Loucy (cell line): ENCODE measurements around the gene CCR4.
"Not testable (repeated sequence)": the region's sequence is repeated elsewhere in the genome, so short reads cannot be mapped to it uniquely, and the experiment has no call there.

Source experiments
- H2AFZ ChIP-seq: fragments of 200-600 bp; sonication (generic); 2 replicates; pipeline ENCODE4 v1.6.0; 2016; ENCODE audit warnings: antibody characterized with exemption, mild to moderate bottlenecking, low read length, moderate library complexity
- H3F3A ChIP-seq: fragments of 200-600 bp; 2 replicates; pipeline ENCODE4 v1.6.0; 2016; ENCODE audit warnings: antibody characterized with exemption, low read depth, mild to moderate bottlenecking
- H3K27me3 ChIP-seq: fragments of 200-600 bp; sonication (generic); 2 replicates; pipeline ENCODE4 v1.6.1; 2014; ENCODE audit warnings: low read length, mild to moderate bottlenecking; ENCODE audit not compliant: insufficient read depth, poor library complexity, severe bottlenecking
- H3K36me3 ChIP-seq: fragments of 200-600 bp; sonication (generic); 2 replicates; pipeline ENCODE4 v1.6.1; 2016; ENCODE audit warnings: low read length; ENCODE audit not compliant: insufficient read depth
- H3K4me1 ChIP-seq: fragments of 200-600 bp; sonication (generic); 2 replicates; pipeline ENCODE4 v1.5.1; 2014; ENCODE audit warnings: low read length, mild to moderate bottlenecking; ENCODE audit not compliant: insufficient read depth, poor library complexity, severe bottlenecking
- H3K4me2 ChIP-seq: fragments of 200-600 bp; sonication (generic); 2 replicates; pipeline ENCODE4 v1.6.0; 2014; ENCODE audit warnings: antibody characterized with exemption, low read length, low read depth, mild to moderate bottlenecking; ENCODE audit not compliant: poor library complexity, severe bottlenecking
- H3K4me3 ChIP-seq: fragments of 200-600 bp; sonication (generic); 2 replicates; pipeline ENCODE4 v1.5.1; 2014; ENCODE audit warnings: low read length, mild to moderate bottlenecking, mixed read lengths; ENCODE audit not compliant: poor library complexity, severe bottlenecking
- H3K79me2 ChIP-seq: fragments of 200-600 bp; sonication (generic); 2 replicates; pipeline ENCODE4 v1.6.1; 2014; ENCODE audit warnings: low read length; ENCODE audit not compliant: insufficient read depth
- H3K9ac ChIP-seq: fragments of 200-600 bp; sonication (generic); 2 replicates; pipeline ENCODE4 v1.6.0; 2014; ENCODE audit warnings: mild to moderate bottlenecking, low read depth, low read length, moderate library complexity; ENCODE audit not compliant: poor library complexity, severe bottlenecking
- H3K9me2 ChIP-seq: fragments of 200-600 bp; sonication (generic); replicated peaks from 2 replicates; pipeline ENCODE4 v1.6.1; 2016; ENCODE audit warnings: low read depth, low read length, mixed read lengths
- H3K9me3 ChIP-seq: fragments of 200-600 bp; sonication (generic); 2 replicates; pipeline ENCODE4 v1.6.1; 2014; ENCODE audit warnings: mild to moderate bottlenecking, antibody characterized with exemption, low read length, low read depth; ENCODE audit not compliant: insufficient read depth
- H4K20me1 ChIP-seq: fragments of 200-600 bp; sonication (generic); 2 replicates; pipeline ENCODE4 v1.6.0; 2014; ENCODE audit warnings: antibody characterized with exemption, low read length, mild to moderate bottlenecking; ENCODE audit not compliant: insufficient read depth, poor library complexity, severe bottlenecking
- EZH2phosphoT487 ChIP-seq: fragments of 200-600 bp; IDR thresholded peaks from 2 replicates; pipeline ENCODE4 v1.6.1; 2018; ENCODE audit warnings: antibody characterized with exemption, mild to moderate bottlenecking, moderate library complexity, borderline replicate concordance
- TF ChIP-seq, protein P1 (sequence below): fragments of 200-600 bp; sonication (generic); conservative IDR thresholded peaks from 2 replicates; pipeline ENCODE4 v1.5.1; 2014; ENCODE audit warnings: mild to moderate bottlenecking, antibody characterized with exemption, low read length

Gene CCR4

GRCh38 chr3:32919920-32920319, 31.5 kb upstream of the CCR4 start:
- H3K9me3 ChIP-seq = peaks cover 7% of the 10 kb centered on the region; the same call in 1 of the 2 replicates
- H3K9me2 ChIP-seq = no peaks in the 10 kb centered on the region
- no peaks in the 10 kb centered on the region for H3F3A ChIP-seq
- no peak overlapping the region for H2AFZ ChIP-seq
- H3K9ac ChIP-seq = no peak overlapping the region
- H3K79me2 ChIP-seq = no peaks in the 10 kb centered on the region
- H3K4me2 ChIP-seq = no peak overlapping the region
- H3K27me3 ChIP-seq = no peaks in the 10 kb centered on the region
- H3K36me3 ChIP-seq = no peaks in the 10 kb centered on the region
- no peaks in the 10 kb centered on the region for H4K20me1 ChIP-seq
- H3K4me3 ChIP-seq = no peak overlapping the region
- H3K4me1 ChIP-seq = no peaks in the 10 kb centered on the region
- TF ChIP-seq, protein P1, sequence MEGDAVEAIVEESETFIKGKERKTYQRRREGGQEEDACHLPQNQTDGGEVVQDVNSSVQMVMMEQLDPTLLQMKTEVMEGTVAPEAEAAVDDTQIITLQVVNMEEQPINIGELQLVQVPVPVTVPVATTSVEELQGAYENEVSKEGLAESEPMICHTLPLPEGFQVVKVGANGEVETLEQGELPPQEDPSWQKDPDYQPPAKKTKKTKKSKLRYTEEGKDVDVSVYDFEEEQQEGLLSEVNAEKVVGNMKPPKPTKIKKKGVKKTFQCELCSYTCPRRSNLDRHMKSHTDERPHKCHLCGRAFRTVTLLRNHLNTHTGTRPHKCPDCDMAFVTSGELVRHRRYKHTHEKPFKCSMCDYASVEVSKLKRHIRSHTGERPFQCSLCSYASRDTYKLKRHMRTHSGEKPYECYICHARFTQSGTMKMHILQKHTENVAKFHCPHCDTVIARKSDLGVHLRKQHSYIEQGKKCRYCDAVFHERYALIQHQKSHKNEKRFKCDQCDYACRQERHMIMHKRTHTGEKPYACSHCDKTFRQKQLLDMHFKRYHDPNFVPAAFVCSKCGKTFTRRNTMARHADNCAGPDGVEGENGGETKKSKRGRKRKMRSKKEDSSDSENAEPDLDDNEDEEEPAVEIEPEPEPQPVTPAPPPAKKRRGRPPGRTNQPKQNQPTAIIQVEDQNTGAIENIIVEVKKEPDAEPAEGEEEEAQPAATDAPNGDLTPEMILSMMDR = no peak
- no peak for TF ChIP-seq EZH2phosphoT487

GRCh38 chr3:32922078-32922477, 29.4 kb upstream of the CCR4 start:
- no peak overlapping the region for H2AFZ ChIP-seq
- no peaks in the 10 kb centered on the region for H3K9me2 ChIP-seq
- H3K4me3 ChIP-seq = no peak overlapping the region
- no peaks in the 10 kb centered on the region for H4K20me1 ChIP-seq
- H3K27me3 ChIP-seq = no peaks in the 10 kb centered on the region
- no peak overlapping the region for H3K4me2 ChIP-seq
- H3K9ac ChIP-seq = no peak overlapping the region
- H3K36me3 ChIP-seq = no peaks in the 10 kb centered on the region
- no peaks in the 10 kb centered on the region for H3K4me1 ChIP-seq
- H3F3A ChIP-seq = no peaks in the 10 kb centered on the region
- H3K9me3 ChIP-seq = peaks cover 3% of the 10 kb centered on the region; the same call in 1 of the 2 replicates
- H3K79me2 ChIP-seq = no peaks in the 10 kb centered on the region
- TF ChIP-seq, protein P1 = no peak
- TF ChIP-seq EZH2phosphoT487 = no peak

DNA sequence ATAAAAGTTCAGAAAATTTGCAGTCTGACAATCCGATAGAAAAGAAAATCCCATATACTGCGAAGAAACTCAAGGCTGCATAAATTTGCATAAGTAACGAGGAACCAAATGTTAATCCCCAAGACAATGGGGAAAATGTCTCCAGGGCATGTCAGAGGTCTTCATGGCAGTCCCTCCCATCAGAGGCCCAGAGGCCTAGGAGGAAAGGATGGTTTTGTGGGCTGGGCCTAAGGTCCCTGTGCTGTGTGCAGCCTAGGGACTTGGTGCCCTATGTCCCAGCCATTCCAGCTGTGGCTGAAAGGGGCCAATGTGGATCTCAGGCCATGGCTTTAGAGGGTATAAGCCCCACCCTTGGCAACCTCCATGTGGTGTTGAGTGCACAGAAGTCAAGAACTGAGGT, 21.3 kb upstream of the CCR4 start:
- Histone ChIP-seq H3K4me1 (no peaks in the 10 kb centered on the region), H3F3A (no peaks in the 10 kb centered on the region)
- TF ChIP-seq, protein P1 = no peak
- TF ChIP-seq EZH2phosphoT487 = no peak

GRCh38 chr3:32931273-32931672, 20.2 kb upstream of the CCR4 start:
- not testable (repeated sequence) for H3F3A ChIP-seq, H3K4me2 ChIP-seq, H3K9ac ChIP-seq, H3K36me3 ChIP-seq, H3K9me2 ChIP-seq, H3K9me3 ChIP-seq, H2AFZ ChIP-seq, H3K79me2 ChIP-seq, H3K4me3 ChIP-seq, H3K27me3 ChIP-seq, H4K20me1 ChIP-seq, H3K4me1 ChIP-seq

More for the DNA sequence above, 21.3 kb upstream of the CCR4 start:
- Histone ChIP-seq H3K27me3 (no peaks in the 10 kb centered on the region), H3K36me3 (no peaks in the 10 kb centered on the region), H3K9ac (no peak overlapping the region), H2AFZ (no peak overlapping the region), H3K4me3 (no peak overlapping the region), H3K9me3 (no peaks in the 10 kb centered on the region), H3K9me2 (no peaks in the 10 kb centered on the region), H4K20me1 (no peaks in the 10 kb centered on the region), H3K4me2 (no peak overlapping the region), H3K79me2 (no peaks in the 10 kb centered on the region)
